KMS-11 (cell line): Measurements from ENCODE around the gene AVPR1A.
"Not testable (repeated sequence)": the region's sequence is repeated elsewhere in the genome, so short reads cannot be mapped to it uniquely, and the experiment has no call there.

Experiments used
- H2AFZ ChIP-seq: fragments of 200-600 bp; sonication (generic); 2 replicates; pipeline ENCODE4 v1.6.1; 2016; ENCODE audit warnings: antibody characterized with exemption, mixed run types, low read depth
- H3K27ac ChIP-seq: fragments of 200-600 bp; sonication (generic); 2 replicates; pipeline ENCODE4 v1.6.1; 2016; ENCODE audit warnings: mild to moderate bottlenecking, mixed run types
- H3K27me3 ChIP-seq: fragments of 200-600 bp; sonication (generic); 2 replicates; pipeline ENCODE4 v1.6.1; 2017; ENCODE audit warnings: mild to moderate bottlenecking, low read depth, mixed run types, moderate library complexity; ENCODE audit not compliant: insufficient read depth
- H3K36me3 ChIP-seq: fragments of 200-600 bp; sonication (generic); 2 replicates; pipeline ENCODE4 v1.6.1; 2017; ENCODE audit warnings: mild to moderate bottlenecking, mixed run types; ENCODE audit not compliant: insufficient read depth
- H3K4me1 ChIP-seq: fragments of 200-600 bp; sonication (generic); 2 replicates; pipeline ENCODE4 v1.6.1; 2016; ENCODE audit warnings: mild to moderate bottlenecking, low read depth, mixed run types; ENCODE audit not compliant: poor library complexity, severe bottlenecking
- H3K4me2 ChIP-seq: fragments of 200-600 bp; sonication (generic); 2 replicates; pipeline ENCODE4 v1.7.0; 2016; ENCODE audit warnings: mild to moderate bottlenecking, mixed run types
- H3K4me3 ChIP-seq: fragments of 200-600 bp; sonication (generic); IDR thresholded peaks from 2 replicates; pipeline ENCODE4 v1.6.1; 2017; ENCODE audit warnings: low read depth, low read length, mixed read lengths; ENCODE audit not compliant: insufficient read depth
- H3K79me2 ChIP-seq: fragments of 200-600 bp; sonication (generic); 2 replicates; pipeline ENCODE4 v1.6.1; 2016; ENCODE audit warnings: low read depth, mixed run types; ENCODE audit not compliant: insufficient read depth
- H3K9ac ChIP-seq: fragments of 200-600 bp; sonication (generic); 2 replicates; pipeline ENCODE4 v1.6.1; 2016; ENCODE audit warnings: mild to moderate bottlenecking, mixed run types
- H4K20me1 ChIP-seq: fragments of 200-600 bp; sonication (generic); 2 replicates; pipeline ENCODE4 v1.6.1; 2016; ENCODE audit warnings: mild to moderate bottlenecking, mixed run types; ENCODE audit not compliant: insufficient read depth
- TF ChIP-seq, protein P1 (sequence below): fragments of 200-600 bp; sonication (generic); conservative IDR thresholded peaks from 2 replicates; pipeline ENCODE4 v1.6.1; 2017; ENCODE audit warnings: low read depth, mild to moderate bottlenecking, antibody characterized with exemption, low read length, moderate library complexity, mixed read lengths

The AVPR1A gene

DNA sequence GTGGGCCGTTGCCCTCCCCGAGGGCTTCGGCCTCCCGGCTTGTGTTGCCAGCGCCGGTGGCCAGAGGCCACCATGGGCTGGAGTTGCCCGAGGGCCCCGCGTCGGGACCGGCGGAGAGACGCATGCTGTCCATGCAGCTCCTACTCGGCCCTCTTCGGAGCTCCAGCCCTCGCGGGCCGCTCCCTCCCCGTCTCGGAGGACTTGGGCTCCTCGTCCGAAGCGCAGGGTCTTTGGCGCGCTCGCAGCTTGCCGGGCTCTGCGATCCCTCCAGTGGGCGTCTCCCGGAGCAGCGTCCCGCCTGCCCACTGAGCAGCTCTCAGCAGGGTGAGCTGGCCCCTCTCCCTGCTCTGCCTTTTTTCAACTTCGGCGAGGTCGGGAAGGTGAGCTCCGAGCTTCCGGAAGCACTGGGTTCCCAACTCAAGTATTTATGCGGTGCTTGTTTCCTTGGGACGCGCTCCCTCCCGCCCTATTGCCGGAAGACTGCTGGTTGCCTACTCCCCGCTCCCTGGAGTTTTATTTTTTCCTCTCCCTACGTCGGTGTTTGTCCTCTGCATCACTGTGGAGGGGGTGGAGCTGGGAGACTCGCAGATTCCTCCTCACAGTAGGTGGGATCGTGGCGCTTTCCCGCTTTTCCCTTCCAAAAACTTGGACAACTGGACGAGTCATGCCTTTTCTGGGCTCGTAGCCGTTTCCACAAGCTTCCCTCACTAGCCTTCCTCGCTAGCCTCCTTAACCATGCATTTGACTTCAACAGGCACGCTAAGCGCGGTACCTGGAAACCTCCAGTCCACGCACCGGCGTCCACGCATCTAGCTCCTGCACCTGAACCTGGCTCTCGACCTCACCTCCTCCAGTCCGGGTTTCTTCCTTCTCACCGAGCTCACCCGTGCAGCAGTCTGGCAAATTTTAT, at the start of gene AVPR1A:
Gene AVPR1A, minus strand, starts transcription at position 489 of the 910 bp plus-strand sequence. Its CDS starts 365 bp downstream, at position 124.
- Histone ChIP-seq H3K4me3 (no peak within 1 kb of the TSS), H3K27ac (no peak within 1 kb of the TSS), H3K4me1 (no peaks in the 10 kb centered on the region), H3K36me3 (no peaks in the 10 kb centered on the region), H4K20me1 (no peaks in the 10 kb centered on the region), H3K27me3 (no peaks in the 10 kb centered on the region), H3K4me2 (no peak within 1 kb of the TSS), H2AFZ (no peak within 1 kb of the TSS), H3K79me2 (no peaks in the 10 kb centered on the region), H3K9ac (no peak within 1 kb of the TSS)
- TF ChIP-seq, protein P1, sequence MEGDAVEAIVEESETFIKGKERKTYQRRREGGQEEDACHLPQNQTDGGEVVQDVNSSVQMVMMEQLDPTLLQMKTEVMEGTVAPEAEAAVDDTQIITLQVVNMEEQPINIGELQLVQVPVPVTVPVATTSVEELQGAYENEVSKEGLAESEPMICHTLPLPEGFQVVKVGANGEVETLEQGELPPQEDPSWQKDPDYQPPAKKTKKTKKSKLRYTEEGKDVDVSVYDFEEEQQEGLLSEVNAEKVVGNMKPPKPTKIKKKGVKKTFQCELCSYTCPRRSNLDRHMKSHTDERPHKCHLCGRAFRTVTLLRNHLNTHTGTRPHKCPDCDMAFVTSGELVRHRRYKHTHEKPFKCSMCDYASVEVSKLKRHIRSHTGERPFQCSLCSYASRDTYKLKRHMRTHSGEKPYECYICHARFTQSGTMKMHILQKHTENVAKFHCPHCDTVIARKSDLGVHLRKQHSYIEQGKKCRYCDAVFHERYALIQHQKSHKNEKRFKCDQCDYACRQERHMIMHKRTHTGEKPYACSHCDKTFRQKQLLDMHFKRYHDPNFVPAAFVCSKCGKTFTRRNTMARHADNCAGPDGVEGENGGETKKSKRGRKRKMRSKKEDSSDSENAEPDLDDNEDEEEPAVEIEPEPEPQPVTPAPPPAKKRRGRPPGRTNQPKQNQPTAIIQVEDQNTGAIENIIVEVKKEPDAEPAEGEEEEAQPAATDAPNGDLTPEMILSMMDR: no peak

- no peak overlapping the region for H3K4me2 ChIP-seq
- H3K79me2 ChIP-seq: no peaks in the 10 kb centered on the region
- H3K9ac ChIP-seq: no peak overlapping the region
- no peaks in the 10 kb centered on the region for H3K4me1 ChIP-seq
- H2AFZ ChIP-seq: no peak overlapping the region
- TF ChIP-seq, protein P1: no peak
- H3K27me3 ChIP-seq: no peaks in the 10 kb centered on the region
- no peak overlapping the region for H3K4me3 ChIP-seq
- H4K20me1 ChIP-seq: no peaks in the 10 kb centered on the region
- H3K27ac ChIP-seq: no peak overlapping the region
- H3K36me3 ChIP-seq: no peaks in the 10 kb centered on the region
Observed at GRCh38 chr12:63196168-63196567, 45.2 kb upstream of the AVPR1A start.

- H3K36me3 ChIP-seq: no peaks in the 10 kb centered on the region
- no peak overlapping the region for H3K27ac ChIP-seq
- TF ChIP-seq, protein P1: no peak
- H3K4me1 ChIP-seq: no peaks in the 10 kb centered on the region
- no peaks in the 10 kb centered on the region for H3K79me2 ChIP-seq
- no peaks in the 10 kb centered on the region for H3K27me3 ChIP-seq
- H2AFZ ChIP-seq: no peak overlapping the region
- no peak overlapping the region for H3K4me2 ChIP-seq
- H3K4me3 ChIP-seq: no peak overlapping the region
- H3K9ac ChIP-seq: no peak overlapping the region
- no peaks in the 10 kb centered on the region for H4K20me1 ChIP-seq
Observed at GRCh38 chr12:63179224-63179623, 28.2 kb upstream of the AVPR1A start.

DNA sequence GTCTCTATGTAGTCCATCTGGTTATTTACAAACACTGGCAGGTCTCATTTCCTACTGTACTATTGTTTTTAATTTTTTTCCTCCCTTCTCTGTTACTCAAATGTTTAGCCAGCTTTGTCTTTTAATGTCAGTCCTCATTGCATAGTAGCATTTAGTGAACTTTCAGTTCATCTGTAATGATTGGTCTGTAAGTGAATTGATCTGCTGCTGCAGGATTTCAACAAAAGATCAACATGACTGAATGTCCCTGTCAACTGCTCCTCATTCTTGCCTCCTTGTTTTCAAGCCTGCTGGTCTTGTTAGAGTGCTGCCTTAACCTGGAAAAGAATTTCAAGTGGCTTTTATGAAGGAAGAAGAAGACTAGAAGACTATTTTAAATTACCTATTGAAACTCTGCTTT, 19.3 kb upstream of the AVPR1A start:
- H3K27me3 ChIP-seq: no peaks in the 10 kb centered on the region
- no peak overlapping the region for H3K9ac ChIP-seq
- H2AFZ ChIP-seq: no peak overlapping the region
- TF ChIP-seq, protein P1: no peak
- H3K4me1 ChIP-seq: no peaks in the 10 kb centered on the region
- no peak overlapping the region for H3K4me3 ChIP-seq
- H3K27ac ChIP-seq: no peak overlapping the region
- no peak overlapping the region for H3K4me2 ChIP-seq
- H4K20me1 ChIP-seq: no peaks in the 10 kb centered on the region
- H3K79me2 ChIP-seq: no peaks in the 10 kb centered on the region
- no peaks in the 10 kb centered on the region for H3K36me3 ChIP-seq

GRCh38 chr12:63167741-63168140, 16.7 kb upstream of the AVPR1A start:
- H3K4me1 ChIP-seq, H3K4me2 ChIP-seq, H2AFZ ChIP-seq, H3K27ac ChIP-seq, H3K9ac ChIP-seq, H3K79me2 ChIP-seq, H4K20me1 ChIP-seq, H3K4me3 ChIP-seq, H3K27me3 ChIP-seq, H3K36me3 ChIP-seq: not testable (repeated sequence)
